Keratinocyte (primary cell): ENCODE measurements around the gene NFE2L3.

ENCODE experiments used
- CTCF ChIP-seq, 3 experiments: IDR thresholded peaks in 1 of 3; conservative IDR thresholded peaks in 1 of 3; optimal IDR thresholded peaks in 1 of 3; 2 replicates in 2 of 3; 3 replicates in 1 of 3; pipeline versions ENCODE3 to v1.5.1; 2011; ENCODE audit warnings: low read length in 3 of 3, mild to moderate bottlenecking in 3 of 3, moderate library complexity in 2 of 3, control low read depth in 1 of 3, inconsistent platforms in 1 of 3; ENCODE audit not compliant: insufficient read depth in 2 of 3; ENCODE audit errors: extremely low read depth in 1 of 3
- EZH2 ChIP-seq: IDR thresholded peaks from one replicate; pipeline ENCODE4 v1.6.1; 2012; ENCODE audit warnings: inconsistent platforms, mild to moderate bottlenecking, low read length, moderate library complexity

- TF ChIP-seq CTCF (optimal IDR thresholded peaks at IDR 0.05 in 1 of 3, IDR thresholded peaks at IDR 0.05 in 1 of 3, conservative IDR thresholded peaks at IDR 0.05 in 1 of 3; ENCODE audit: extremely low read depth in 1 of 3, insufficient read depth in 2 of 3, low read length in 3 of 3) (no peak), EZH2 (no peak)
These were observed 397 bp upstream of the NFE2L3 start for GRCh38 chr7:26151650-26151952.
